ENCODE measurements around the gene FRS3. TPM values are rescaled to one million over a fixed set of nuclear protein-coding genes. Genes with fewer than 3 reads are reported as not detected.
A peak's percentile ranks its signal among the peaks of the same experiment; 100 is the strongest.

The FRS3 gene
- total RNA-seq, 1 experiment from 2014 or later: 4.5 TPM

- H3K9me3 ChIP-seq (ENCODE audit: insufficient read depth, low read depth): no peaks in the 10 kb centered on the region
- intact Hi-C loops (cut with micrococcal nuclease; ENCODE audit: unreplicated experiment): no loop called here
- H3F3A ChIP-seq (ENCODE audit: insufficient read depth, low read depth): peaks cover 13% of the 10 kb centered on the region; the same call in 1 of the 2 replicates
- TF ChIP-seq, protein P1, sequence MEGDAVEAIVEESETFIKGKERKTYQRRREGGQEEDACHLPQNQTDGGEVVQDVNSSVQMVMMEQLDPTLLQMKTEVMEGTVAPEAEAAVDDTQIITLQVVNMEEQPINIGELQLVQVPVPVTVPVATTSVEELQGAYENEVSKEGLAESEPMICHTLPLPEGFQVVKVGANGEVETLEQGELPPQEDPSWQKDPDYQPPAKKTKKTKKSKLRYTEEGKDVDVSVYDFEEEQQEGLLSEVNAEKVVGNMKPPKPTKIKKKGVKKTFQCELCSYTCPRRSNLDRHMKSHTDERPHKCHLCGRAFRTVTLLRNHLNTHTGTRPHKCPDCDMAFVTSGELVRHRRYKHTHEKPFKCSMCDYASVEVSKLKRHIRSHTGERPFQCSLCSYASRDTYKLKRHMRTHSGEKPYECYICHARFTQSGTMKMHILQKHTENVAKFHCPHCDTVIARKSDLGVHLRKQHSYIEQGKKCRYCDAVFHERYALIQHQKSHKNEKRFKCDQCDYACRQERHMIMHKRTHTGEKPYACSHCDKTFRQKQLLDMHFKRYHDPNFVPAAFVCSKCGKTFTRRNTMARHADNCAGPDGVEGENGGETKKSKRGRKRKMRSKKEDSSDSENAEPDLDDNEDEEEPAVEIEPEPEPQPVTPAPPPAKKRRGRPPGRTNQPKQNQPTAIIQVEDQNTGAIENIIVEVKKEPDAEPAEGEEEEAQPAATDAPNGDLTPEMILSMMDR (conservative IDR thresholded peaks at IDR 0.05): no peak
- TF ChIP-seq EZH2 (IDR thresholded peaks at IDR 0.05; ENCODE audit: low read depth): no peak
- peak overlapping the region; percentile 68 for H3K27ac ChIP-seq
- CTCF ChIA-PET: interaction anchor here (0.7 to 0.8 kb wide), 2 partner anchors 22 to 217 kb away, joined by 4 to 6 read pairs; no protein-coding TSS in a partner anchor
- H3K36me3 ChIP-seq (ENCODE audit: low read depth): no peaks in the 10 kb centered on the region
- H3K9me2 ChIP-seq (ENCODE audit: insufficient read depth): no peaks in the 10 kb centered on the region
- POLR2A ChIA-PET (ENCODE audit: unreplicated experiment): interaction anchor here (0.6 kb wide), 3 partner anchors 9 to 783 kb away, joined by 3 to 5 read pairs (median 4); no protein-coding TSS in a partner anchor
- H2AFZ ChIP-seq: no peak overlapping the region
- no peaks in the 10 kb centered on the region for H3K79me2 ChIP-seq (ENCODE audit: low read depth)
- H3K27me3 ChIP-seq (ENCODE audit: insufficient read depth, low read depth): no peaks in the 10 kb centered on the region
- DNase-seq: peak; percentile 11 to 88
- peak overlapping the region; percentile 46 for H3K4me2 ChIP-seq
- no peaks in the 10 kb centered on the region for H4K20me1 ChIP-seq (ENCODE audit: insufficient read depth)
- H3K4me1 ChIP-seq (replicated peaks; ENCODE audit: insufficient read depth): peaks cover 16% of the 10 kb centered on the region
- no TSS peak for BruUV-seq (replicated peaks)
- H3K4me3 ChIP-seq: no peak overlapping the region
Measured at GRCh38 chr6:41824571-41825569, 45.2 kb upstream of the FRS3 start.

DNA sequence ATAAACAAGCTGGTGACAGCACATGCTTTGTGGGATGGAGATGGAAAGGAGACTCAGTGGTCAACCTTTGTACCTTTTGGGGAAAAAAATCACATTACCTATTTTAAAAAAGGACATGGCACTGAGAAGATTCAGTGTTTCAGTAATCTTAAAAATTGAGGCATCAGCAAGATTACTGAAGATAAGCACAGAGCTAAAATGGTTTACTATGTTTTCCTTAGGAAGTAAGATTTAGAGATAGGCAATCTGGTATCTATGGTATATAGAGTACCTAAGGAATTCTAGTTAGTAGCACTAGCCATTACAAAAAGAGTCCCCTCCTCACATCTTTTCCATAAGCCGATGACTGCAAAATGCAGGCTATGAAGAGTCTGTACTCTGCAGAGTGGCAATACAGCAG, 43.5 kb upstream of the FRS3 start:
- no peak for TF ChIP-seq EZH2 (IDR thresholded peaks at IDR 0.05; ENCODE audit: low read depth)
- TF ChIP-seq, protein P1 (conservative IDR thresholded peaks at IDR 0.05): no peak
- Histone ChIP-seq H3F3A (ENCODE audit: insufficient read depth, low read depth) (peaks cover 13% of the 10 kb centered on the region; the same call in 1 of the 2 replicates), H2AFZ (no peak overlapping the region), H3K36me3 (ENCODE audit: low read depth) (no peaks in the 10 kb centered on the region), H3K79me2 (ENCODE audit: low read depth) (no peaks in the 10 kb centered on the region), H3K4me3 (no peak overlapping the region), H3K4me1 (replicated peaks; ENCODE audit: insufficient read depth) (peaks cover 16% of the 10 kb centered on the region), H3K9me3 (ENCODE audit: insufficient read depth, low read depth) (no peaks in the 10 kb centered on the region), H3K9me2 (ENCODE audit: insufficient read depth) (no peaks in the 10 kb centered on the region), H3K27me3 (ENCODE audit: insufficient read depth, low read depth) (no peaks in the 10 kb centered on the region), H3K27ac (no peak overlapping the region), H4K20me1 (ENCODE audit: insufficient read depth) (no peaks in the 10 kb centered on the region), H3K4me2 (no peak overlapping the region)
- no peak for DNase-seq
- POLR2A ChIA-PET (ENCODE audit: unreplicated experiment): no interaction called here
- intact Hi-C loops (cut with micrococcal nuclease; ENCODE audit: unreplicated experiment): no loop called here
- BruUV-seq (replicated peaks): no TSS peak
- CTCF ChIA-PET: no interaction called here

DNA sequence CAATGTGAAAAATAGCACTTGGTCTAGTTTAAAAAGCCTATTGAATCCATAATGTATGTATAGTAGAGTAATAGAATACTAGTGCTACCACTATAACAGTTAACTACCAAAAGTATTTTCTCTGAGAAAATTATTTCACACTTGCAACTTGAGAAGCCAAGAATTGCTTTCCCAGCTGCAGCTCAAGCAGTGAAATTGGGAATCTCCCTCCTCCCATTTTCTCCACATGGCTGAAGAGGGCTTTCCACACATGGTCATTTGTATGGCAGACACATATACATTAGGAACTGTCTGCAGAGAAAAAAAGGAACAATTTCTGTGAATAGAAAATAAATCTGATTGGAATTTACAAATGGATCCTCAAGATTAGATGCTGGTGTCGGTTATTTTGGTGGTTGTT, 42.3 kb upstream of the FRS3 start:
- POLR2A ChIA-PET (ENCODE audit: unreplicated experiment): no interaction called here
- TF ChIP-seq, protein P1 (conservative IDR thresholded peaks at IDR 0.05): no peak
- TF ChIP-seq EZH2 (IDR thresholded peaks at IDR 0.05; ENCODE audit: low read depth): no peak
- no TSS peak for BruUV-seq (replicated peaks)

More for the DNA sequence above, 42.3 kb upstream of the FRS3 start:
- H3F3A ChIP-seq (ENCODE audit: insufficient read depth, low read depth): peaks cover 13% of the 10 kb centered on the region; the same call in 1 of the 2 replicates
- intact Hi-C loops (cut with micrococcal nuclease; ENCODE audit: unreplicated experiment): no loop called here
- no peak overlapping the region for H3K4me3 ChIP-seq
- peaks cover 16% of the 10 kb centered on the region for H3K4me1 ChIP-seq (replicated peaks; ENCODE audit: insufficient read depth)
- no peak overlapping the region for H3K4me2 ChIP-seq
- no peaks in the 10 kb centered on the region for H3K9me3 ChIP-seq (ENCODE audit: insufficient read depth, low read depth)
- no peaks in the 10 kb centered on the region for H3K36me3 ChIP-seq (ENCODE audit: low read depth)
- H2AFZ ChIP-seq: no peak overlapping the region
- DNase-seq: no peak
- H4K20me1 ChIP-seq (ENCODE audit: insufficient read depth): no peaks in the 10 kb centered on the region
- H3K27ac ChIP-seq: no peak overlapping the region
- no peaks in the 10 kb centered on the region for H3K27me3 ChIP-seq (ENCODE audit: insufficient read depth, low read depth)
- CTCF ChIA-PET: no interaction called here
- H3K9me2 ChIP-seq (ENCODE audit: insufficient read depth): no peaks in the 10 kb centered on the region
- H3K79me2 ChIP-seq (ENCODE audit: low read depth): no peaks in the 10 kb centered on the region

Measured in PC-9 (cell line).